Measurements from ENCODE around the gene CACHD1.
"Not testable (repeated sequence)": the region's sequence is repeated elsewhere in the genome, so short reads cannot be mapped to it uniquely, and the experiment has no call there.

Gene CACHD1

GRCh38 chr1:64733581-64734286 is 263.8 kb downstream of the CACHD1 start:
- CTCF ChIA-PET = interaction anchor here (1.6 kb wide), 1 partner anchor 57 kb away, joined by 6 read pairs; no protein-coding TSS in a partner anchor
- no peak for DNase-seq (ENCODE audit: extremely low spot score)
- POLR2A ChIA-PET = no interaction called here
- TF ChIP-seq, protein P1, sequence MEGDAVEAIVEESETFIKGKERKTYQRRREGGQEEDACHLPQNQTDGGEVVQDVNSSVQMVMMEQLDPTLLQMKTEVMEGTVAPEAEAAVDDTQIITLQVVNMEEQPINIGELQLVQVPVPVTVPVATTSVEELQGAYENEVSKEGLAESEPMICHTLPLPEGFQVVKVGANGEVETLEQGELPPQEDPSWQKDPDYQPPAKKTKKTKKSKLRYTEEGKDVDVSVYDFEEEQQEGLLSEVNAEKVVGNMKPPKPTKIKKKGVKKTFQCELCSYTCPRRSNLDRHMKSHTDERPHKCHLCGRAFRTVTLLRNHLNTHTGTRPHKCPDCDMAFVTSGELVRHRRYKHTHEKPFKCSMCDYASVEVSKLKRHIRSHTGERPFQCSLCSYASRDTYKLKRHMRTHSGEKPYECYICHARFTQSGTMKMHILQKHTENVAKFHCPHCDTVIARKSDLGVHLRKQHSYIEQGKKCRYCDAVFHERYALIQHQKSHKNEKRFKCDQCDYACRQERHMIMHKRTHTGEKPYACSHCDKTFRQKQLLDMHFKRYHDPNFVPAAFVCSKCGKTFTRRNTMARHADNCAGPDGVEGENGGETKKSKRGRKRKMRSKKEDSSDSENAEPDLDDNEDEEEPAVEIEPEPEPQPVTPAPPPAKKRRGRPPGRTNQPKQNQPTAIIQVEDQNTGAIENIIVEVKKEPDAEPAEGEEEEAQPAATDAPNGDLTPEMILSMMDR (IDR thresholded peaks at IDR 0.05; ENCODE audit: control extremely low read depth, extremely low read depth, low read depth, missing control alignments) = no peak

DNA sequence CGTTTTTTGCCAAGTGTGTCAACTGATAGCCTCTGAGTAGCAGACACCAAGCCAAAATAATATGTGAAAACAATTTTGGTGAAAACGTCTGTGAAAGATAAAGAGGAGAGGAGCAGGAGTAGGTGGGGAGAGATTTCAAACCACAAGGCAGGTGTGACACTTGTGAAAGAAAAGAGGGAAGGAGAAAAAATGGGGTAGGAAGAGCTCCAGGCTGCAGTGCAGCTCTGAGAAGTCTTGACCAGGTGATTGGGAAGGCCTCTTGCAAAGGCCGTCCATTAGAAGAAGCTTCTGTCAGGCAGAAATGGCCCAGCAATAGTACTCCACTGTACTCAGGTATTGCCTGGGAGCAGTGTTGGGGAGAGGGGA is 264.3 kb downstream of the CACHD1 start:
- ChIA-PET CTCF (interaction anchor here (1.6 kb wide), 1 partner anchor 58 kb away, joined by 6 read pairs; no protein-coding TSS in a partner anchor), POLR2A (no interaction called here)

DNA sequence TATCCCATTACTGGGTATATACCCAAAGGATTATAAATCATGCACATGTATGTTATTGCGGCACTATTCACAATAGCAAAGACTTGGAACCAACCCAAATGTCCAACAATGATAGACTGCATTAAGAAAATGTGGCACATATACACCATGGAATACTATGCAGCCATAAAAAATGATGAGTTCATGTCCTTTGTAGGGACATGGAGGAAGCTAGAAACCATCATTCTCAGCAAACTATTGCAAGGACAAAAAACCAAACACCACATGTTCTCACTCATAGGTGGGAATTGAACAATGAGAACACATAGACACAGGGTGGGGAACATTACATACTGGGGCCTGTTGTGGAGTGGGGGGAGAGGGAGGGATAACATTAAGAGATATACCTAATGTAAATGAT is 270.8 kb downstream of the CACHD1 start:
- DNase-seq (ENCODE audit: extremely low spot score); POLR2A ChIA-PET: not testable (repeated sequence)
- CTCF ChIA-PET = interaction anchor here (1.0 kb wide), 2 partner anchors 13 to 19 kb away, joined by 3 read pairs; no protein-coding TSS in a partner anchor

More for the DNA sequence above, 264.3 kb downstream of the CACHD1 start:
- TF ChIP-seq, protein P1 (IDR thresholded peaks at IDR 0.05; ENCODE audit: control extremely low read depth, extremely low read depth, low read depth, missing control alignments) = no peak
- DNase-seq (ENCODE audit: extremely low spot score) = no peak
